Panc1 (cell line): Measurements from ENCODE around the gene SIPA1L2. TPM values are rescaled to one million over a fixed set of nuclear protein-coding genes. Genes with fewer than 3 reads are reported as not detected.
A peak's percentile ranks its signal among the peaks of the same experiment; 100 is the strongest.

ENCODE experiments used
- ATAC-seq: fragments of 200-7000 bp; cut with Tn5 transposase; 2 replicates; pipeline ENCODE4 v1.9.1; 2020; ENCODE audit warnings: mild to moderate bottlenecking, moderate library complexity
- BruUV-seq: library from RNA; stranded (reverse); fragments of 400-500 nt; replicated peaks from 2 replicates; lab custom pipeline; 2021; lab: Mats Ljungman, UMichigan
- CTCF ChIA-PET: fragments of 300-600 bp; sonication (Branson Sonifier 250); formaldehyde crosslinking; loops from one replicate; lab custom pipeline; 2022; ENCODE audit warnings: antibody characterized with exemption; lab: Charles Lee
- POLR2A ChIA-PET: fragments of 300-600 bp; sonication (Branson Sonifier 250); formaldehyde crosslinking; loops from one replicate; lab custom pipeline; 2022; ENCODE audit warnings: antibody characterized with exemption; lab: Charles Lee
- DNase-seq: peaks from one replicate; pipeline ENCODE4 v3.0.0-alpha.2; 2010; ENCODE audit warnings: low read depth, low spot score
- H3K27ac ChIP-seq: 2 replicates; pipeline ENCODE4 v1.5.1; 2011; ENCODE audit warnings: mild to moderate bottlenecking, low read length, inconsistent platforms
- H3K27me3 ChIP-seq: fragments of 200-500 bp; sonication (Bioruptor generic); 2 replicates; pipeline ENCODE4 v1.6.0; 2014; ENCODE audit warnings: low read length, inconsistent platforms; ENCODE audit not compliant: control insufficient read depth, insufficient read depth
- H3K36me3 ChIP-seq: fragments of 200-500 bp; sonication (Bioruptor generic); 2 replicates; pipeline ENCODE4 v1.5.1; 2014; ENCODE audit warnings: inconsistent platforms, mild to moderate bottlenecking, low read length, moderate library complexity; ENCODE audit not compliant: control insufficient read depth, insufficient read depth
- H3K4me1 ChIP-seq: 2 replicates; pipeline ENCODE4 v1.5.1; 2011; ENCODE audit warnings: inconsistent platforms, mild to moderate bottlenecking, low read length, moderate library complexity; ENCODE audit not compliant: control insufficient read depth, insufficient read depth
- H3K4me3 ChIP-seq, 2 experiments: 2 replicates each; pipeline ENCODE4 v1.5.1; 2011 to 2012; ENCODE audit warnings: low read depth in 2 of 2, low read length in 2 of 2, mild to moderate bottlenecking in 2 of 2, inconsistent platforms in 1 of 2, moderate library complexity in 1 of 2
- H3K9me3 ChIP-seq: fragments of 200-500 bp; sonication (Bioruptor generic); 2 replicates; pipeline ENCODE4 v1.5.1; 2014; ENCODE audit warnings: low read depth, mild to moderate bottlenecking, inconsistent platforms, low read length, moderate library complexity; ENCODE audit not compliant: control insufficient read depth, insufficient read depth
- POLR2AphosphoS5 ChIP-seq: IDR thresholded peaks from 2 replicates; pipeline ENCODE4 v1.6.1; 2012; ENCODE audit warnings: mild to moderate bottlenecking, low read depth, low read length, moderate library complexity
- REST ChIP-seq, 2 experiments: IDR thresholded peaks; 2 replicates each; pipeline ENCODE4 v1.6.1; 2011 to 2012; ENCODE audit warnings: low read depth in 2 of 2, control low read depth in 1 of 2, low read length in 1 of 2, mild to moderate bottlenecking in 1 of 2, moderate library complexity in 1 of 2; ENCODE audit not compliant: insufficient read depth in 1 of 2
- SIN3A ChIP-seq: IDR thresholded peaks from 2 replicates; pipeline ENCODE4 v1.6.1; 2012; ENCODE audit warnings: low read depth, mild to moderate bottlenecking, low read length, moderate library complexity, borderline replicate concordance; ENCODE audit not compliant: insufficient read depth
- TCF7L2 ChIP-seq: IDR thresholded peaks from 2 replicates; pipeline ENCODE4 v1.6.1; 2011; ENCODE audit warnings: mild to moderate bottlenecking, low read depth, low read length, inconsistent platforms
- in situ Hi-C: cut with HindIII; loops from 2 replicates; pipeline ENCODE4 v1.10.0; 2016; ENCODE audit warnings: low sequenced_read_pairs, low pct_unique_long_range_greater_than_20kb
- intact Hi-C: fragments of 100-400 bp; cut with micrococcal nuclease; formaldehyde crosslinking; loops from one replicate; pipeline ENCODE4 v1.10.0; 2022; ENCODE audit not compliant: unreplicated experiment
- total RNA-seq: library from RNA; stranded (reverse); gene quantifications from one replicate; pipeline ENCODE4 v1.2.1, GENCODE V29; 2021; ENCODE audit not compliant: unreplicated experiment
- TF ChIP-seq, protein P1 (sequence below): fragments of 450-650 bp; IDR thresholded peaks from 2 replicates; pipeline ENCODE4 v1.5.1; 2017; ENCODE audit warnings: mild to moderate bottlenecking

The SIPA1L2 gene
- total RNA-seq, 1 experiment from 2014 or later = 5.2 TPM

GRCh38 chr1:232627645-232628334 lies 2.1 kb downstream of the SIPA1L2 start:
- DNase-seq = no peak
- in situ Hi-C loops = no loop called here

DNA sequence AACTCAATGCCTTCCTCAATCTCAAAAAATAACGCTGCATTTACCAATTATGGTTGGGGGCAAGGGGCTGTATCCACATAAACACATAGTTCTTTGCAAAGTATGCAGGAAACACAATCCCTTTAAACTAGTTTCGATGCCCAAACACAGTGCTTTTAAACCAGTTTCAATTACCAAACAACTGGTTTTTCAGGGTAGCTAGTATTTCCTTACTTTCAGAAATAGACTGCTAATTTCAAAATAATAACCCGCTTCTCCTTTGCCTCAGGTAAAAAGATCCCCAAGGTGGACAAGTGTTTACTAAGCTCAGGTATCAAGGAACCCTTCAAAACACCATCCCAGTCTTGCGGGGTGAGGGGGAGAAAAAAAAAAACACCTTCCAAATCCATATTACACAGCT lies 2.8 kb downstream of the SIPA1L2 start:
- POLR2A ChIA-PET = no interaction called here
- DNase-seq = no peak

More at GRCh38 chr1:232627645-232628334, 2.1 kb downstream of the SIPA1L2 start:
- TSS peak; percentile 55 for BruUV-seq
- ChIA-PET POLR2A (no interaction called here), CTCF (interaction anchor here (0.6 to 1.3 kb wide), 4 partner anchors 119 to 845 kb away, joined by 3 to 4 read pairs (median 3); no protein-coding TSS in a partner anchor)
- peaks cover 21% of the 10 kb centered on the region for H3K27me3 ChIP-seq
- H3K27ac ChIP-seq = no peak overlapping the region
- intact Hi-C loops = loop anchor here (2.0 to 10.0 kb wide), 2 partner anchors 123 to 761 kb away; no protein-coding TSS in a partner anchor
- no peak for ATAC-seq
- H3K4me1 ChIP-seq = peaks cover 5% of the 10 kb centered on the region
- H3K4me3 ChIP-seq = peak overlapping the region; percentile 57 to 83; a peak in 3 of 4 replicates
- H3K36me3 ChIP-seq = no peaks in the 10 kb centered on the region; the same call in 1 of the 2 replicates
- H3K9me3 ChIP-seq = no peaks in the 10 kb centered on the region
- TF ChIP-seq, protein P1, sequence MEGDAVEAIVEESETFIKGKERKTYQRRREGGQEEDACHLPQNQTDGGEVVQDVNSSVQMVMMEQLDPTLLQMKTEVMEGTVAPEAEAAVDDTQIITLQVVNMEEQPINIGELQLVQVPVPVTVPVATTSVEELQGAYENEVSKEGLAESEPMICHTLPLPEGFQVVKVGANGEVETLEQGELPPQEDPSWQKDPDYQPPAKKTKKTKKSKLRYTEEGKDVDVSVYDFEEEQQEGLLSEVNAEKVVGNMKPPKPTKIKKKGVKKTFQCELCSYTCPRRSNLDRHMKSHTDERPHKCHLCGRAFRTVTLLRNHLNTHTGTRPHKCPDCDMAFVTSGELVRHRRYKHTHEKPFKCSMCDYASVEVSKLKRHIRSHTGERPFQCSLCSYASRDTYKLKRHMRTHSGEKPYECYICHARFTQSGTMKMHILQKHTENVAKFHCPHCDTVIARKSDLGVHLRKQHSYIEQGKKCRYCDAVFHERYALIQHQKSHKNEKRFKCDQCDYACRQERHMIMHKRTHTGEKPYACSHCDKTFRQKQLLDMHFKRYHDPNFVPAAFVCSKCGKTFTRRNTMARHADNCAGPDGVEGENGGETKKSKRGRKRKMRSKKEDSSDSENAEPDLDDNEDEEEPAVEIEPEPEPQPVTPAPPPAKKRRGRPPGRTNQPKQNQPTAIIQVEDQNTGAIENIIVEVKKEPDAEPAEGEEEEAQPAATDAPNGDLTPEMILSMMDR = peak; percentile 28; the same call in 1 of the 2 replicates
- no peak for TF ChIP-seq SIN3A

More for the DNA sequence above, 2.8 kb downstream of the SIPA1L2 start:
- intact Hi-C loops (loop anchor here (10.0 kb wide), 1 partner anchor 122 kb away; no protein-coding TSS in a partner anchor), in situ Hi-C loops (no loop called here)
- H3K27me3 ChIP-seq = peaks cover 21% of the 10 kb centered on the region
- no peak for ATAC-seq
- H3K27ac ChIP-seq = no peak overlapping the region
- H3K9me3 ChIP-seq = no peaks in the 10 kb centered on the region
- CTCF ChIA-PET = interaction anchor here (0.6 to 1.3 kb wide), 5 partner anchors 118 to 844 kb away, joined by 3 to 4 read pairs (median 3); no protein-coding TSS in a partner anchor
- H3K4me1 ChIP-seq = peaks cover 10% of the 10 kb centered on the region
- TF ChIP-seq TCF7L2 (no peak), REST (IDR thresholded peaks at IDR 0.05; ENCODE audit: insufficient read depth in 1 of 2, low read depth in 2 of 2, low read length in 1 of 2) (no peak), SIN3A (no peak), POLR2AphosphoS5 (no peak)
- TF ChIP-seq, protein P1 = no peak
- BruUV-seq = no TSS peak
- H3K4me3 ChIP-seq = peak overlapping the region in 1 of 2 experiments; percentile 3; a peak in 1 of 4 replicates
- H3K36me3 ChIP-seq = no peaks in the 10 kb centered on the region; the same call in 1 of the 2 replicates
